OCI-LY3 (cell line): ENCODE data around the gene ARID5B.

Experiments used
- H2AFZ ChIP-seq: fragments of 200-600, 300-600 bp; shearing (Covaris generic); 2 replicates; pipeline ENCODE4 v1.6.0; 2014; ENCODE audit warnings: antibody characterized with exemption, low read depth, low read length
- H3K27ac ChIP-seq: fragments of 200-600, 300-600 bp; sonication (generic); 2 replicates; pipeline ENCODE4 v1.5.1; 2014; ENCODE audit warnings: mild to moderate bottlenecking, low read length, moderate library complexity, mixed read lengths
- H3K27me3 ChIP-seq: fragments of 200-600, 300-600 bp; sonication (generic); 2 replicates; pipeline ENCODE4 v1.6.1; 2014; ENCODE audit warnings: low read depth, low read length, mixed read lengths
- H3K36me3 ChIP-seq: fragments of 200-600, 300-600 bp; sonication (generic); replicated peaks from 2 replicates; pipeline ENCODE3; 2014; ENCODE audit warnings: low read depth, low read length, mixed read lengths
- H3K4me1 ChIP-seq: fragments of 300-600, 200-600 bp; sonication (generic); 2 replicates; pipeline ENCODE4 v1.6.1; 2014; ENCODE audit warnings: low read length, mixed read lengths
- H3K4me2 ChIP-seq: fragments of 200-600, 300-600 bp; sonication (generic); 2 replicates; pipeline ENCODE4 v1.6.1; 2014; ENCODE audit warnings: low read length, mixed read lengths
- H3K4me3 ChIP-seq: fragments of 300-600, 200-600 bp; sonication (generic); 2 replicates; pipeline ENCODE4 v1.5.1; 2014; ENCODE audit warnings: antibody characterized with exemption, mild to moderate bottlenecking, low read length, moderate library complexity
- H3K79me2 ChIP-seq: fragments of 300-600, 200-600 bp; shearing (Covaris generic); 2 replicates; pipeline ENCODE4 v1.6.1; 2014; ENCODE audit warnings: mild to moderate bottlenecking, low read length, mixed read lengths
- H3K9ac ChIP-seq: fragments of 300-600, 200-600 bp; shearing (Covaris generic); 2 replicates; pipeline ENCODE4 v1.6.0; 2014; ENCODE audit warnings: mild to moderate bottlenecking, low read length, moderate library complexity
- H3K9me3 ChIP-seq: fragments of 200-600, 300-600 bp; shearing (Covaris generic); 2 replicates; pipeline ENCODE4 v1.6.1; 2014; ENCODE audit warnings: low read length, mixed read lengths; ENCODE audit not compliant: insufficient read depth
- H4K20me1 ChIP-seq: fragments of 200-600, 300-600 bp; sonication (generic); 2 replicates; pipeline ENCODE4 v1.6.1; 2016; ENCODE audit warnings: low read length, mixed read lengths; ENCODE audit not compliant: insufficient read depth
- CTCF ChIP-seq: fragments of 200-600, 300-600 bp; sonication (generic); IDR thresholded peaks from 2 replicates; pipeline ENCODE4 v1.5.1; 2014; ENCODE audit warnings: antibody characterized with exemption, low read length, low read depth
- EZH2phosphoT487 ChIP-seq: fragments of 200-600 bp; shearing (Covaris generic); IDR thresholded peaks from 2 replicates; pipeline ENCODE4 v1.6.1; 2018; ENCODE audit warnings: antibody characterized with exemption, mixed run types, low read depth

Gene ARID5B

GRCh38 chr10:62021978-62022802 is 120.7 kb downstream of the ARID5B start:
- H3K27ac ChIP-seq = no peak overlapping the region
- H3K4me2 ChIP-seq = no peak overlapping the region
- H3K79me2 ChIP-seq = no peaks in the 10 kb centered on the region
- peaks cover 32% of the 10 kb centered on the region for H3K4me1 ChIP-seq
- H3K27me3 ChIP-seq = no peaks in the 10 kb centered on the region
- H3K9ac ChIP-seq = no peak overlapping the region
- H2AFZ ChIP-seq = no peak overlapping the region
- no peak overlapping the region for H3K4me3 ChIP-seq
- H4K20me1 ChIP-seq = no peaks in the 10 kb centered on the region
- H3K36me3 ChIP-seq = no peaks in the 10 kb centered on the region
- TF ChIP-seq CTCF (no peak), EZH2phosphoT487 (no peak)
- no peaks in the 10 kb centered on the region for H3K9me3 ChIP-seq

- TF ChIP-seq CTCF = no peak
- no peak for TF ChIP-seq EZH2phosphoT487
- Histone ChIP-seq H2AFZ (no peak overlapping the region), H3K36me3 (no peaks in the 10 kb centered on the region), H4K20me1 (no peaks in the 10 kb centered on the region), H3K4me2 (no peak overlapping the region), H3K27me3 (no peaks in the 10 kb centered on the region), H3K27ac (no peak overlapping the region), H3K79me2 (no peaks in the 10 kb centered on the region), H3K4me1 (peaks cover 31% of the 10 kb centered on the region), H3K4me3 (no peak overlapping the region), H3K9me3 (no peaks in the 10 kb centered on the region), H3K9ac (no peak overlapping the region)
Observed at GRCh38 chr10:62022830-62023229, 121.3 kb downstream of the ARID5B start.

GRCh38 chr10:62023329-62023728 is 121.8 kb downstream of the ARID5B start:
- Histone ChIP-seq H3K4me3 (no peak overlapping the region), H3K27me3 (no peaks in the 10 kb centered on the region), H4K20me1 (no peaks in the 10 kb centered on the region), H3K27ac (no peak overlapping the region), H3K79me2 (no peaks in the 10 kb centered on the region), H3K4me1 (peaks cover 27% of the 10 kb centered on the region), H3K9me3 (no peaks in the 10 kb centered on the region), H3K4me2 (no peak overlapping the region), H2AFZ (no peak overlapping the region), H3K36me3 (no peaks in the 10 kb centered on the region), H3K9ac (no peak overlapping the region)
- TF ChIP-seq CTCF = no peak

- Histone ChIP-seq H3K79me2 (no peaks in the 10 kb centered on the region), H3K27me3 (no peaks in the 10 kb centered on the region), H3K9me3 (no peaks in the 10 kb centered on the region), H3K36me3 (no peaks in the 10 kb centered on the region), H3K27ac (no peak overlapping the region), H3K4me2 (no peak overlapping the region), H3K4me3 (no peak overlapping the region), H4K20me1 (no peaks in the 10 kb centered on the region), H2AFZ (no peak overlapping the region), H3K4me1 (peaks cover 19% of the 10 kb centered on the region), H3K9ac (no peak overlapping the region)
- TF ChIP-seq CTCF = no peak
- no peak for TF ChIP-seq EZH2phosphoT487
Observed at GRCh38 chr10:62024026-62024701, 122.7 kb downstream of the ARID5B start.
